Suppressor macrophage treated with lipopolysaccharide for 4 hours (primary cell): ENCODE data around the gene MGAT4B.

ENCODE experiments used
- DNase-seq: peaks from one replicate; pipeline ENCODE4 v3.0.0-alpha.2; 2020

Gene MGAT4B

DNA sequence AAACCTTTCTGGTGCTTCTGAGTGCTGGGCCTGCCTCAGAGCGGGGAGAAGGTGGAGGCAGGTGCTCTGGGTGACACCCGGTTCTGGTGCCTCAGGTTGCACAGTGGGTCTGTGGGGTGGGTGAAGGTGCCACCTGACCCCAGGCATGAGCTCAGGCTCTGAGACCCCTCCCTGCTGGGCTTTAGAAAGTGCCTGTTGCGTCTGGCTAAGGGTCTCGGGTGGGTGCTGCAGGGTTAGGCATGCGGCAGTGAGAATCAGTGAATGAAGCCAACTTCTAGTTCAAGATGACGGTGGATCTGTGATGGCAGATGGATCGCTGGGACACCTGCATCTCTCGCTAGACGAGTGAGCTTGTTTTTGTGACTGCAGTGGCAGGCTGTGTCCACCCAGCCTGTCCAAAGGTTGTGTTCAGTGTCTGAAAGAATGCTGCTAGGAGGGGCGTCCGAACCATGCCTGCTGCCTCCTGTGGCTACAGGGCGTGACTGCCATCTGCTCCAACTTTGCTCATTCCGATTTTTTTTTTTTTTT, 19.1 kb upstream of the MGAT4B start:
- DNase-seq: no peak

DNA sequence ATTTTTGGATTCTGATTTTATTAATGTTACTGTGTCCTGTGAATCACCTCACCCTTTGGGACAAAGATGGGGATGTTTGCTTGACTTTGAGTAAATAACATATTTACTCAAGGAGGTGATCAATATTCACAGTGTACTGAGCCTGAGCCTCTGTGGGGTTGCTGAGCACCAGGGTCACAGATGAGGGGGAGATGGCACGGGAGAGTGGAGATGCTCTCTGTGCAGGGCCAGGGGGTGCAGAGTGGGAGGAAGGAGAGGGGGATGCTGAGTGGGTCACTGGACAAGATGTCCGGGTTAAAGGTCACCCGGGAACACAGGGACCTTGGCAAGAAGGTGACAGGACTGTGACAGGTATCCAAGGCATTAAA, 18.1 kb upstream of the MGAT4B start:
- DNase-seq: no peak

DNA sequence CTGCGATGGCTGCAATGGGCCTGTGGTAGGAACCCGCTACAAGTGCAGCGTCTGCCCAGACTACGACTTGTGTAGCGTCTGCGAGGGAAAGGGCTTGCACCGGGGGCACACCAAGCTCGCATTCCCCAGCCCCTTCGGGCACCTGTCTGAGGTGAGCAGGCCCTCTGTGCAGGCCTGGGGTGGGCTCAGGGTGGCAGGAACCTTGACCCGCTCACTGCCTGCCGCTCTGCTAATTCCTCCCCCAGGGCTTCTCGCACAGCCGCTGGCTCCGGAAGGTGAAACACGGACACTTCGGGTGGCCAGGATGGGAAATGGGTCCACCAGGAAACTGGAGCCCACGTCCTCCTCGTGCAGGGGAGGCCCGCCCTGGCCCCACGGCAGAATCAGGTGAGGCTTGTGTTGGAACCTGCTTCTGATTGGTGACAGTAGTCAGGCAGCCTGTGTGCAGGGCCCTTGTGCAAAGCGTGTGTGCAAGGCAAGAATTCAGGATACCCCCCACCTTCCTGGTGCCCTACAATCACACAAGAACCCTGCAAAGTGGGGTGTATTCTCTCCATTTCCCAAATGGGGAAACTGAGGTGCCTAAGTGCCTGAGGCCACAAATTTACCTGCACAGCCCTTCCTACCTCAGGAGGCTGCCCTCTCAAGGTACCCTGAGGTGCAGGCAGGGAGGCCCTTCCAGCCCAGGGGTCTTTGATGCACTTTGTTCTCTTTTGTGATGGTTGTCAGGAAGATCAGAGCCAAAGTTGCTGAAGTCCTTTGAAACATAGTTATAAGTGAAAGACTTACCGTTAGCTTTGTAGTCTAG, 17.5 kb upstream of the MGAT4B start:
- DNase-seq: no peak

DNA sequence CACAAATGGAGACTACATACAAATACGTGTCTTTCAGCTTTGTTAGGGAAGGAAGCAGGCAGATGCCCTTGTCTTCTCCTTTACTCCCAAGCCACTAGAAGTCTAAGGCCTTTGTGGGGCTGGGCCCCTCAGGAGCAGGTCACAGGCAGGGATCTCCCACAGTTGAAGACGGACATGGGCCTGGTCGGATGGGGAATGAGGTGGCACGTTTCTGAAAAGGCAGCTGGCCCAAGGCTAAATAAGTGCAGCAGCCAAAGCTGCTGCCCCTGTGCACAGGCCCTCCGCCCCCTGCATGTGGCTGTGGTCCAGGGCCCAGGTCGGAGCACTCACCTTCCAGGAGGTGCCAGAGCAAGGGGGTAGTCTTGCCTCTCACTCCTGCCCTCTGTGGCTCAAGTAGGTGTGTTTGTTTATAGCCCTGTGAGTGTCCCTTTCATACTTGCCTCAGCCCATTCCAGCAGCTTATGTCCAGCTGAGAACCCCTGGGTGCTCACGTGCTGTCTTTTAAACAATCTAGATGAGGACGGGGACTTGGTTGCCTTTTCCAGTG, 15.9 kb upstream of the MGAT4B start:
- no peak for DNase-seq

DNA sequence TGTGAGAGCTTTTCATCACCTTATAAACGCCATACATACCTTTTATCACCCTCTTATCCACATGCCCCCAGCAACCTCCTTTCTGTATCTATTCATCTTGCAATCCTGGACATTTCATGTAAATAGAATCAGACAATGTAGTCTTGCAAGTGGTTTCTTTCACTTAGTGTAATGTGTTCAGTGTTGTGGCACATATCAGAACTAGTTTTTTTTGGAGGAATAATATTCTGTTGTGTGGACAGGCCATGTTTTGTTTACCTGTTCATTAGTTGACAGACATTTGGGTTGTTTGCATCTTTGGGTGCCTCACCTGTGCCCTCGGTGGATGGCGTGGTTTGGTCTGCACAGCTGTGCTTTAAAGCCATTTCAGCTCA, 15.4 kb upstream of the MGAT4B start:
- no peak for DNase-seq

DNA sequence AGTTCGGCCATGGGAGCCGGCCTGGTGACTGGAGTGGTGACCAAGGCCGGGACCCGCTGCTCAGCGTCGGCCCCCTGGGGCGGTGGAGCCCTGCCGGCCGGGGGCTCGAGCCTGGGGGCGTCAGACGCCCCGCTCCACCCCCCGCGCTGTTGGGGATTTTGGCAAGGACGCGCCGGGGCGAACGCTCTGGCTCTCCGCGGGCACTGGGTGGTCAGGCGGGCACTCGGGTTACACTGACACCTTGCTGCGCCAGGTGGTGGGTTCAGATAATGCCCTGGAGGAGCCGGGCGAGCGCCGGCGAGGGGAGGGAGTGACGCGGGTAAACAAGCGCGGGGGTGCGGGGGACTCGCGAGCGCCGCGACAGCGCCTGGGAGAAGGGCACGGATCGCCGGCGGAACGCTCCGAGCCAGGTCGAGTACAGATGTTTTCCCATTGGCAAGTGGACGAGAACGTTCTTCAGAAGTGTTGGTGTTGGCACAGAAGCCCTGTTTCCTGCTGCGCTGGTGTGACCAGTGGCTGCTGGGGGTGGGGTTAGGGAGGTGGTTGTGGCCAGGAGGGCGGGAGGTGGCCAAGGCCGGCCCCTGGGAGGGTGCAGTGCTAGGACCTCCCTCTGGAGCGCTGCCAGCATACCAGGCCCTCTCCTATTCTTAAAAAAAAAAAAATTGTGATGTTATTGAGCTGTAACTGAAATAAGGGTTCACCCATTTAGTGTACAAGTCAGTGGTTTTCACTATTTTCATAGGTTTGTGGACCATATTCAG, 14.8 kb upstream of the MGAT4B start:
- DNase-seq: peak; percentile 94

DNA sequence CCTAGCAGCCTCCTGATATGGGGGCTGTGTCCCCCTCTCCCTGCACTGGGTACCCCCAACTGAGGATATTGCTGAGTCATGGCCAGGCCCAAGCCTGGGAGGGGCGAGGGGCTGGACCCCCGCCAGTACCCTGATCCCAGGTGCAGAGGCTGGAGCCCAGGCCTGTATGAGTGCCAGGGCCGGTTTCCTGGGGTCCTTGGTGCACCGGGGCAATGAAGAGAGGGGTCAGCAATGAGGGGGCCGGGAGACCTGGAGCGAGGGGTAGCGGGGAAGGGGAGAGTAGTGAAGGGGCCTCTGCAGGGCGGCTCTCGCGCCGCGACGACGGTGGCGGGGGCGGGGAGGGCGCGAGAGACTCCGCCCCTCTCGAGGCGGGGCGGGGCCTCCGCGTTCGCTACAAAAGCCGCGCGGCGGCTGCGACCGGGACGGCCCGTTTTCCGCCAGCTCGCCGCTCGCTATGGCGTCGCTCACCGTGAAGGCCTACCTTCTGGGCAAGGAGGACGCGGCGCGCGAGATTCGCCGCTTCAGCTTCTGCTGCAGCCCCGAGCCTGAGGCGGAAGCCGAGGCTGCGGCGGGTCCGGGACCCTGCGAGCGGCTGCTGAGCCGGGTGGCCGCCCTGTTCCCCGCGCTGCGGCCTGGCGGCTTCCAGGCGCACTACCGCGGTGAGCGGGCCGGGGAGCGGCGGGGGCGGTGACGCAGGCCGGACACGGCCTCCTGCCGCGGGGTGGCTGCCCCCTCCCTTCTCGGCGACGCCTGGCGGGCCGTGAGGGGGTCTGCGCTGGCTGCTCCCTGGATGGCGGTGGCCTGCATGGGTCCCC, 14.0 kb upstream of the MGAT4B start, which contains the start of gene SQSTM1:
TSS of gene SQSTM1 (plus strand) at position 423 of the 815 bp plus-strand sequence. CDS start at position 455, 32 bp downstream.
- peak; percentile 92 for DNase-seq

DNA sequence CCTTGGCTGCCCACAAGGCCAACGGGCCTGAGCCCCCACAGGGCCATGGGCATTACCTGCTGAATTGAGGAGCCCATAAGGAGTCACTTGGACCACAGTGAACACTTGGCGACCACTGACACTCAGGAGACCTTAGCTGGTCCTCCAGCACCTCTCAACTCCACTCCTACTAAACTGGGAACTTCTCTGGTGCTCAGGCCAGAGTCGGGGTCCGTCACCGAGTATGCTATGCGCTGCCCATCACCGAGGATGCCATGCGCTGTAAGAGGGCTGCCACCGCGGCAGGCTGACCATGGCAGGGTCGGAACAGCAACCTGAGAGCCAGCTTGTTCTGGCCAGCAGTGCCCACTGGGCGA, 13.4 kb upstream of the MGAT4B start:
- DNase-seq: no peak

DNA sequence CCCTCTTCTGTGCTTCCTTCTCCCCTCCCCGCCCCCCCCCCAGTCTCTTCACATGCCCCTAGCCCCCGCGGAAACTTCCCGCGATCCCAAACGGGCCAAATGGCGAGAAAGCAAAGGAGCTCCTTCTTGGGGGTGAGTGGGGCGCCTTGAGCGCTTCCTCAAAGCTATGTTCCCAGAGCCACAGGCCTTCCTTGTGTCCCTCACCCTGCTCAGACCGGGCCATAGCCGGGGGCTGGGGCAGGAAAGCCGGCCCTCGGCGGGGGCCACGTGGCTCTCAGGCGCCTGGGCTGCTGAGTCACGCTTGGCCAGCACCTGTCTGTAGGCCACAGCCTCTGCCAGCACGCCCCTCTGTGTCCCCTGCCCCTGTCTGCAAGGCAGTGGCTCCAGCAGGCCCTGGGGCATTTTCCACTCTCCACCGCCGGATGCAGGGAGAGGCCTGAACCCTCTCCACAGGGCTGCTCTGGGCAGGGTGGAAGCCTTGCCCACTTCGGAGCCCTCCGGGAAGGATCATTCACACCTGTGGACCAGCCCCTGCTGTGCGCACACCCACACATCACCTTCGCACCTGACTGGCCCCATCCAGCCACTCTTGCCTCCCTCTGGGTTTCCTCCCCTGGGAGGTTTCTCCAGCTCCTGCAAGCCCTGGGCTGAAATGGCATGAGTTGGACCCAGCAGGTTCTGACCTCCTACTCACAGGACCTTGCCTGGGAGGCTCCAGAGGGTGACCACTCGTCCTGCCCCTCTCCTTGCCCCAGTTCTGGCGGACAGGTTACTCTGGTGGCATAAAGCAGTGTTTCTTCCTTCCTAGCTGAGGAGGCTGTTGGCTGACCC, 12.8 kb upstream of the MGAT4B start:
- peak; percentile 62 for DNase-seq

DNA sequence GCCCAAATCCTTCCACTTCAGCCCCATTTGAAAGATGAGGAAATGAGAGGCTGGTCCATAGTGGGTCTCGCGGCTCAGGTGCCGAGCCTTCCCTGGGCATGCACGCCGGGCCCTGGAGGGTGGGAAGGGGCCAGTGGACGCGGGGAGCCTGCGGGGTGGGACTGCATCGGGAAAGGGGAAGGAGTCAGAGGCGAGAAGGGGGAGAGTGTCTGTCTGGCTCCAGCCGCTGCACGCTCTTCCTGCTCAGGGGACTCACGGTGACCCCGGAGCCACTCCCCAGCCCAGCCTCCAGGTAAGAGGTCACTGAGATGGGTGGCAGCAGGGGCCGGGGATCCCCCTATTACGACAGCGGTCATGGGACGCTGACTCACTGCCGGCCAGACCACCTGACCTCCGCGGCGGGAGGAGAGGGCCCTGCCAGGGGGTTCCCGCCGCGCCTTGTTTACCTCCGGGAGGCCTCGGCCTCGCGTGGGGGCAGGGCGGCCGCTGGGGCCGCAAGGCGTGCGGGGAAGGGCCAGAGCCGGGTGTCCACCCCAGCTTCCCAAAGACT, 12.2 kb upstream of the MGAT4B start:
- peak; percentile 96 for DNase-seq

DNA sequence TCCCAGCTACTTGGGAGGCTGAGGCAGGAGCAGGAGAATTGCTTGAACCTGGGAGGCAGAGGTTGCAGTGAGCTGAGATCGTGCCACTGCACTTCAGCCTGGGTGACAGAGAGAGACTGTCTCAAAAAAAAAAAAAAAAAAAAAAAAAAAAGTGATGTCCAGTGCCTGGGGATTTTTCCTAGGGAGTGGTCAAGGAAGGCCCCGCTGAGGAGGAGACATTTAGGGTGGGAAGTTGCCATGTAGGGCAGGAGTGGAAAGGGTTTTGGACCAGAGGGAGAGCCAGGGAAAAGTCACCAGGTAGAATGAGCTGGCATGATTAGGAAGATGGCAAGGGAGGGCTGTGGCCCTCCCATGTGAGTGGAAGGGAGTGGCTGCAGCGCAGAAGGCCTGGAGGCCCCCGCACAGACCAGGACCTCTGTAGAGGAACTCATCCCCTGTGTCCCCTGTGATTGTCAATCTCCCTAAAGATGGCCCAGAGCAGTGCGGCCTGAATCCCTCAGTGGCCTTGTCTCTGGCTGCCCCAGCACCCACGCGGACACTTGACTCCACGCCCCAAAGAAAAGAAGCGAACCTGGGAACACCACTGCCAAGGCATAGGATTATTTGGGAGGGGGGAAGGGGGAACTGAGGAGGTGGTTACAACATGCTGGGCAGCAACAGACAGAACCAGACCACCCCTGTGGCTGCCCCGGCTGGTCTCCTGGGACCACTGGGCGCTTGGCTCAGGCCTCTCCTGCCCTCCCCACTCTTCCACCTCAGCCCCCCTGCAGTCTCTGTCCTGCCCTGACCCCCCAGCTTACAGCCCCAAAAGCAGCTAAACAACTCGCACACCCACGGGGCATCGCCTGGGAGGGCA, 11.5 kb upstream of the MGAT4B start:
- DNase-seq: peak; percentile 18

DNA sequence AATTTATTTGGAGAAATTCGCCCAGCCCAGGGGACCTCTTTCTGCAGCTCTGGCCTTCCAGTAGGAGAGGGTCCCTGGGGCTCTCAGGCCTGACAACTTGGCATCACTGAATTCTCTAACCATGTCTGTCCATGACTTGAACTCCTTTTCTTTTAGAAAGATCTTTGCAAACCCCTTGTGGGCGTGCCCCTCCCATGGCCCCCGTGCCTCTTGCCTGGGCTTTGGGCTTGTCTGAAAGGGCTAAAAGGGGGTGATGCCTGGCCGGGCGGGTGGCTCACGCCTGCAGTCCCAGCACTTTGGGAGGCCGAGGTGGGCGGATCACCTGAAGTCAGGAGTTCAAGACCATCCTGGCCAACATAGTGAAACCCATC, 10.8 kb upstream of the MGAT4B start:
- DNase-seq: no peak

DNA sequence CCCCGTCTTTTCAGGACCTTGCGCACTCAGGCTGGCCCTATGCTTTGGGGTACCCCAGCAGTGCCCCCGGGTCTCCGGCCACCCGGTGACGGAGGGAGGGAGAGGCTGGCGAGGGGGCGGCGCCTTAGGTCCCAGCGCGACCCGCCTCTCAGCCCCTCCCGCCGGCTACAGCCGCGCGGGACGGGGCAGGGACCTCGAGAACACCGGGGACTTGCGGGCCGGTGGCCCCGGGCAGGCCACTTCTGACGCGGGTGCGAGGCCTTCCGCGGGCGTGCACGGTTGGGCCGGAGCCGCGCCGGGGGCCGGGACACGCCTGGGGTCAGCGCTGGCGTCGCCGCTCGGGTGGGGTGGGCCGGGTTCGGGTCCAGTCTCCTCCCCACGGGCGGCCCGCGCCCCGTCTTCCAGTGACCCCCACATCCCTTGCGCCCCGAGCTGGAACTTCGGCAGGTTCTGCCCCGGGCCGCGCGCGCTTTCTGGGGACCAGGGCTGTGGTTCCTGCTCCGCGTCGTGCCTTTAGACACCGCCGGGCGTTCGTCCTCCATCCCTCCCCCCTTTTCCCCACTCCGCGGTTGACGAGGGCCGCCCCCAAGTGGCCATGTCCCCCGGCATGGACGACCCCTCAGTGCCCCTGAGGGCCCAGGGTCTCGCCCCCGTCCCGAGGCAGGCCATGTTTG, 10.3 kb upstream of the MGAT4B start:
- DNase-seq: peak; percentile 12

DNA sequence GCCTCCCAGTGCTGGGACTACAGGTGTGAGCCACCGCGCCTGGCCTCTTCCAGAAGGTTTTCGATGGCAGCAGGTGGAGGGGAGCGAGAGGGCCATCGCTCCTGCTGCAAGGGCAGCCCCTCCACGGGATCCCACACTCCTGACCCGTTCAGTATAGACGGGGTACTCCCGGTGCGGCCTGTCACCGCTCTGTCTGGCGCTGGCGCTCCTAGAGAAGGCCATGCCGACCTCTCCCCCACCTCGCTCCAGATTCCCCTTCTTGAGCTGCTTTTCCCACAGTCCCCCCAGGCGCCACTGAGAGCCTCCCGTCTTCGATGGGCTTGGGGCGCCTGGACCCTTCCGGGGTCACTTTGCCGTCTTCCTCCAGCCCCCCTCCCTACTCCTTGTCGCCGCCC, 9.7 kb upstream of the MGAT4B start:
- DNase-seq: no peak

DNA sequence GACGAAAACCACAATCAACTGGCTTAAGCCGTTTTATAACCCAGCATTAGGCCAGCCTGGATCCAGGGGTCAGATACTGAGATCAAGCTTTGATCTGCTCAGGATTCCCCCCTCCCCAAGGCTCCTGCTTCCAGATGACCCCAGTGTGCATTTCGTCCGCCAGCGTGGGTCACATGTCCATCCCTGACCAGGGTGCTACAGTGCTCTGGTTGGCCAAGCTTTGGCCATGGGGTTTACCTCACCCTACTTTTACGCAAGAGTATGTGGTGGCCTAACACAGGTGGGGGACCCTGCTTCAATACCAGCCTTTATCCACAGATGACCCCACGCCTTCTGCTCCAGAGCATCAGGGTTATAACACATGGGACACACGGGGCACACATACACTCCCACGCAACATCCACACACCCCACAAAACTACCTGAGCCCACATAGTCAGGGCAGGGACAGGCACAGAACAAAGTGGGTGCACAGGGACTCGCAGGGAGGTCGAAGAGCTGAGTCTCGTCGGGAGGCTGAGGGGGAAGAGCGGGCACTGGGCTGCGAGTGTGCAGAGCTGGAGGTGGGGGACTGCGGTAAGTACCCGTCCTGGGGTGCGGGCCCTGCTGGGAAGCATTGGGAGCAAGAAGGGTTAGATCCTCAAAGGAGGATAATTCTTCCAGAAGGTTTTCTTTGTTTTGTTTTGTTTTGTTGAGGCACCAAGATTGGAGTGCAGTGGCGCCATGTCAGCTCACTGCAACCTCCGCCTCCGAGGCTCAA, 9.0 kb upstream of the MGAT4B start:
- no peak for DNase-seq

DNA sequence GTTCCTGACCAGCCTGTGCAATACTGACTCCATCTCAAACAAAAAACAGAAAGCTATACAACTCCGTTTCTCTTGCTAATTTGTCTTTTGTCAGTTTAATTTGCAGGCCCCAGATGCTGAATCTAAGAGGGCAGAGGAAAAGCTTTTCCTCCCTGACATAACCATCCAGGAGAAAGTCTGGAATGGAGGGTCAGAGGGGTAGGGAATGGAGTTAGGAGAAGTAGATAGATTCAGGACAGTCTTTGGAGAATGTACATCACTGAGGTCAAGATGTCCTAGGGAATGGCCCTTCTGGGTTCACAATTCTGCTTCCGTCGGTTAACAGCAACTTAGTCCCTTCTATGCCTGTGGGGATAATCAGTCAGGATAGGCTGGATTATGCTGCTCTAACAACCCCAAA, 7.4 kb upstream of the MGAT4B start:
- DNase-seq: no peak

DNA sequence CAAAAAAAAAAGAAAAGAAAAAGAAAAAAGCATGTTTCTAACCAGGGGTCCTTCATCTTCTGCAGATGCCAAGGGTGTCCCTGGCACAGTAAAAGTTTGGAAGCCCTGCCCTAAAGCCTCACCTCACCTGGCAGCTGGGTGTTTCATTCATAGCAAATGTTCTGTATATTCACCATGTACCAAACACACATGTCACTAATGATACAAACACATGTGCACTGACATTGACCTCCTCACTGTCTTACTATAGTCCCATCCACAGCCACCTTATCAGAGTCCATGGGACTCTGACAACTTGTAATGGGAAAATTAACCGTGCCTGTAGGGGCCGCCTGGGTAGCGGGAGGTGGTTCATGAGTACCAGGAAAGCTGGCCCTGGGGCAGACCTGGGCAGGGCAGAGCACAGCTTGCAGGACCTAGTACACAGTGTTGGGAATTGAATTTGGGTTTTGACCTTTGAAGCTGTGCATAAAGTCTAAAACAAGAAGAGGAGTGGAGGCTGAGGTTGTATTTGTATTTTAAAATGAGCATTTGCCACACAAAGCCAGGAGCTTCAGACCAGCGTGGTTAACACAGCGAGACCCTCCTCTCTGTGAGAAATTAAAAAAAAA, 6.4 kb upstream of the MGAT4B start:
- DNase-seq: no peak

DNA sequence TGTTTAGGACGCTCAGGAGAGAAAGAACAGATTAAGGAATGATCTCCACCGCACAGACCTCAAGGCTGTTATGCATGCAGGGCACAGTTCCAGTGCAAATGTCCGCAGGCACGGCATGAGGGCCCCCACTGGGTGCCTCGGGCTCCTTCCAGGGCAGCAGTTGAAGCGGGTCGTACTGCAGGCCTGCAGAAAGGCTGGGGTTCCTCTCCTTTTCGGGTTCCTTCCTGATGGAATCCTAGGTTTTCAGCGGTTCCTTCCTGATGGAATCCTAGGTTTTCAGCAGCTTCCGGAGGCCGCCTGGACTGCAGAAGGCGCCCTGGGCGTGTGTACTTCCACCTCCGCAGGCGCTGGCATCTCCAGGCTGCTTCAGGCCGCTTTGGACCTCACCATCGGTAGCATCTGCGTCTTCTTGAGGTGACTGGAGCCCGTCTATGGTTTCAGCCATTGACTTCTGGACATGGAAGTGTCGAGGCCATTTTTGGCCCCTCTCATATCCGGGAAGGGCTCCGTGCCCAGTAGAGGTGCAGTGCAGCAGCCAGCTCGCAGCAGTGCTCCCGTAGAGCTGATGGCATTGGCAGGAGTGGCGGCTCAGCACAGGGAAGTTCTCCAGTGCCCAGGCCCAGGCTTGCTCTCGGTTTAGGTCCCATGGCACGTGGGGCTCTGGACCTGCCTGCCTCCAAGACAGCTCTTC, 5.6 kb upstream of the MGAT4B start:
- no peak for DNase-seq
